Measurements from ENCODE around the gene GATM.
A peak's percentile ranks its signal among the peaks of the same experiment; 100 is the strongest.

GATM gene

DNA sequence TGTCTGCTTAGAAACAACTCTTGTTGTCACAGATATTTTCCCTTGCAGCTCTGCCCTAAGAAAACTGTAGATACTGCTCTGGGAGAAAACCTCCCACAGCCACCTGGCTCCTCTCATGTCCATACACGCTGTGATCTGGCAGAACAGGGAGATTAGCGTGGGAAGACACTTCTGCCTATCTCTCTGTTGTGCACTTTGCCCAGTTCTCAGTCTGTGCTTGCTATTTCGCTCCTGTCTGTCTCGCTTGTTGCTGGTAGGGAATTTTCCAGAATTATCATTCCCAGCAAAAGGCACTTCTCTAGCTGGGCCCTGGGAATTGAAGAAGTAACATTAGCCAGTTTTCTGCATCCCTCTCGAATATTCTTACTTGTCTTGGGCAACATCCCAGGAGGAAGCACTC, 8.1 kb upstream of the GATM start:
- no peak overlapping the region for H3K4me2 ChIP-seq (ENCODE audit: low read length)
- no peak overlapping the region for H3K4me3 ChIP-seq (ENCODE audit: low read length)
- H3K4me1 ChIP-seq (ENCODE audit: control insufficient read depth, insufficient read depth, low read length), result no peaks in the 10 kb centered on the region
- no peak overlapping the region for H3K9ac ChIP-seq (ENCODE audit: low read depth, low read length)
- H3K27me3 ChIP-seq (ENCODE audit: control insufficient read depth, insufficient read depth, low read length), result peaks cover 66% of the 10 kb centered on the region
- H3K9me3 ChIP-seq (replicated peaks; ENCODE audit: low read length), result no peaks in the 10 kb centered on the region
- H3K36me3 ChIP-seq (ENCODE audit: insufficient read depth, low read length), result no peaks in the 10 kb centered on the region

DNA sequence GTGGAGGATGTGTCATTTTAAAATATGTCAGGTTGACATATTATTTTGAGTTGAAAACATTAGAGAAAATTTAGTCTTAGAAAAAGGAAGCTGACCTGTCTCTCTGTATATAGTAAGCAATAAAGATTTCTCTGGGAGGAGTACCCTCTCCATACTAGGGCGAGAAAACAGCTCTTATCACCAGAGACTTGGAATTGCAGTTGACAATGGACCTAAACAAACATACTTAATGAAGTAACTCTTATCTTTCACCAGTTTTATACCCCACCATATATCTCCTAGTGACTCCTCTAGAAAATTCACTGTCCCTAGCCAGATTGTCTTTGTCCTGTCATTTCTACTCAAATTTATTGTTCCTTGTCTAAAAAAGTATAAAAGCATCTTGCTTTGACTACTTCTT, 7.2 kb upstream of the GATM start:
- Histone ChIP-seq H3K36me3 (ENCODE audit: insufficient read depth, low read length) (no peaks in the 10 kb centered on the region), H3K27me3 (ENCODE audit: control insufficient read depth, insufficient read depth, low read length) (peaks cover 68% of the 10 kb centered on the region)

DNA sequence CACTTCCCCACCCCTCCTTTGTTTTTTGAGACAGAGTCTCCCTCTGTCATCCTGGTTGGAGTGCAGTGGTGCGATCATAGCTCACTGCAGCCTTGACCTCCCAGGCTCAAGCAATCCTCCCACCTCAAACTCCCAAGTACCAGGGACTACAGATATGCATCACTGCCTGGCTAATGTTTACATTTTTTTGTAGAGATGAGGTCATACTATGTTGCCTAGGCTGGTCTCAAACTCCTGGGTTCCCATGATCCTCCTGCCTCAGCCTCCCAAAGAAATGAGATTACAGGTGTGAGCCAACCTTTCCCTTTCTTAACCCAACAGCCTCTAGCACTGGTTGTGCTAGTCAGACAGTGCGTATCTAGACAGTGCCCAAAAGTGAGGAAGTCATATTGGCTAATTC, 6.4 kb upstream of the GATM start:
- H3K4me1 ChIP-seq (ENCODE audit: control insufficient read depth, insufficient read depth, low read length), result no peaks in the 10 kb centered on the region

More for the DNA sequence above, 7.2 kb upstream of the GATM start:
- H3K9me3 ChIP-seq (replicated peaks; ENCODE audit: low read length), result no peaks in the 10 kb centered on the region
- no peaks in the 10 kb centered on the region for H3K4me1 ChIP-seq (ENCODE audit: control insufficient read depth, insufficient read depth, low read length)
- no peak overlapping the region for H3K4me2 ChIP-seq (ENCODE audit: low read length)
- H3K4me3 ChIP-seq (ENCODE audit: low read length), result no peak overlapping the region
- no peak overlapping the region for H3K9ac ChIP-seq (ENCODE audit: low read depth, low read length)

GRCh38 chr15:45378913-45379262, 544 bp upstream of the GATM start:
- Histone ChIP-seq H3K9me3 (replicated peaks; ENCODE audit: low read length) (no peaks in the 10 kb centered on the region), H3K9ac (ENCODE audit: low read depth, low read length) (no peak overlapping the region), H3K4me2 (ENCODE audit: low read length) (peak overlapping the region; percentile 90), H3K4me3 (ENCODE audit: low read length) (peak overlapping the region; percentile 69), H3K36me3 (ENCODE audit: insufficient read depth, low read length) (no peaks in the 10 kb centered on the region), H3K4me1 (ENCODE audit: control insufficient read depth, insufficient read depth, low read length) (peaks cover 12% of the 10 kb centered on the region), H3K27me3 (ENCODE audit: control insufficient read depth, insufficient read depth, low read length) (peaks cover 74% of the 10 kb centered on the region)

More for the DNA sequence above, 6.4 kb upstream of the GATM start:
- Histone ChIP-seq H3K4me2 (ENCODE audit: low read length) (no peak overlapping the region), H3K4me3 (ENCODE audit: low read length) (no peak overlapping the region), H3K9ac (ENCODE audit: low read depth, low read length) (no peak overlapping the region), H3K27me3 (ENCODE audit: control insufficient read depth, insufficient read depth, low read length) (peaks cover 73% of the 10 kb centered on the region), H3K36me3 (ENCODE audit: insufficient read depth, low read length) (no peaks in the 10 kb centered on the region), H3K9me3 (replicated peaks; ENCODE audit: low read length) (no peaks in the 10 kb centered on the region)

DNA sequence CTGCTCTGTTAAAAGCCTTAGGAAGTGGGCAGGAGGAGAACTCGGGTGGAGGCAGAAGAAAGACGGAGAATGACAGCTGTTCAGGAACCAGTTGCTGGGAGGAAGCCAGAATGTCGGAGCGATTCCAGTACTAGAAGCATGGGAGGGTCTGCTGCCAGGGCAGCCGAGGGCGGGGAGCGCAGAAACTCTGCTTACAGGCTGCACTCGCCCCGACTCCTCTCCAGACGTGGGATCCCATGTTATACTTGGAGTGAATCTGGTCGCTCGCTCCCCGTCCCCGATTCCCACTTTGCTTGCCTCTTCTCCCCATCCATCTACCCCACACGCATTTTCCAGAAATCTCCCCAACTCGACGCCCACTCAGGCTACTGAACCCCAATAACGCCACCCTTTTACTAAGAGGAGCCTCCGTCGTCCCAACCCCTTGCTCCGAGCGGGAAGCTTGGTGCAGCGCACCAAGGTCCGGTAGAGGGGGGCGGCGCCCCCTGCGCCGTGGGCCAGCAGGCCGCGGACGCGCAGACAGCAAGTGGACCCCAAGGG, 665 bp downstream of the GATM start:
- Histone ChIP-seq H3K4me1 (ENCODE audit: control insufficient read depth, insufficient read depth, low read length) (peaks cover 12% of the 10 kb centered on the region), H3K36me3 (ENCODE audit: insufficient read depth, low read length) (no peaks in the 10 kb centered on the region), H3K4me3 (ENCODE audit: low read length) (peak overlapping the region; percentile 69), H3K4me2 (ENCODE audit: low read length) (peak overlapping the region; percentile 90), H3K27me3 (ENCODE audit: control insufficient read depth, insufficient read depth, low read length) (peaks cover 72% of the 10 kb centered on the region), H3K9me3 (replicated peaks; ENCODE audit: low read length) (no peaks in the 10 kb centered on the region), H3K9ac (ENCODE audit: low read depth, low read length) (no peak overlapping the region)

DNA sequence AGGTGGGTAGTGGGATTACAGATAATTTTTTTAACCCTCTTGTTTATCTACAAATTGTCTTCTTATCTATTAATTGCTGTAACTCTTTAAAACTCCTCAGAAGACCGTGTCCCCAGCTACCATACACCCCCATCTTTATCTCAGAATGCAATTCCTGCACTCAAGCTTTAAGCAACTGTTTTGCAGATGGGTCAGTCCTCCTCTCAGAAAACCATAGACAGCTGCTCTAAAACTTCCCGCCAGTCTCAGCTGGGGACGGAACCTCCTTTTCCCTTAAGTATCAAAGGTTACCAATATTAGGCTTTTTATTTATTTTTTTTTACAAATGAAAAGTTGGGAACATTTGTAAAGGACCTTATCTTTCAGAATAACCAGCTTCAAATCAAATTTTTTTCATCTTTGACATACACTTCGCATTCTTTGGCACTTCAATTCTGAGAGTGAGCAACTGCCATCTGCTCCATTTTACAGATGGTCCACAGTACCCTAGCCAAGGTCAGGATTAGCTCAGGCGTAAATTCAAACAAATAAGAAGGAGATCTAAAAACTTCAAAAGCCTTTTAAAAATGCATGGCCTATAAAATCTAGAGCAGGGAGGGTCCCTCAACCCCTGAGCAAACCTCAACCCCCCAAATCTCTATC, 1.3 kb downstream of the GATM start:
- peaks cover 72% of the 10 kb centered on the region for H3K27me3 ChIP-seq (ENCODE audit: control insufficient read depth, insufficient read depth, low read length)
- peak overlapping the region; percentile 69 for H3K4me3 ChIP-seq (ENCODE audit: low read length)

GRCh38 chr15:45376300-45376928, 1.9 kb downstream of the GATM start:
- H3K36me3 ChIP-seq (ENCODE audit: insufficient read depth, low read length), result no peaks in the 10 kb centered on the region
- no peak overlapping the region for H3K9ac ChIP-seq (ENCODE audit: low read depth, low read length)
- H3K9me3 ChIP-seq (replicated peaks; ENCODE audit: low read length), result no peaks in the 10 kb centered on the region
- no peak overlapping the region for H3K4me2 ChIP-seq (ENCODE audit: low read length)
- no peak overlapping the region for H3K4me3 ChIP-seq (ENCODE audit: low read length)
- H3K4me1 ChIP-seq (ENCODE audit: control insufficient read depth, insufficient read depth, low read length), result peaks cover 12% of the 10 kb centered on the region
- H3K27me3 ChIP-seq (ENCODE audit: control insufficient read depth, insufficient read depth, low read length), result peaks cover 73% of the 10 kb centered on the region

More for the DNA sequence above, 1.3 kb downstream of the GATM start:
- Histone ChIP-seq H3K36me3 (ENCODE audit: insufficient read depth, low read length) (no peaks in the 10 kb centered on the region), H3K9me3 (replicated peaks; ENCODE audit: low read length) (no peaks in the 10 kb centered on the region), H3K4me2 (ENCODE audit: low read length) (peak overlapping the region; percentile 90), H3K4me1 (ENCODE audit: control insufficient read depth, insufficient read depth, low read length) (peaks cover 12% of the 10 kb centered on the region), H3K9ac (ENCODE audit: low read depth, low read length) (no peak overlapping the region)

DNA sequence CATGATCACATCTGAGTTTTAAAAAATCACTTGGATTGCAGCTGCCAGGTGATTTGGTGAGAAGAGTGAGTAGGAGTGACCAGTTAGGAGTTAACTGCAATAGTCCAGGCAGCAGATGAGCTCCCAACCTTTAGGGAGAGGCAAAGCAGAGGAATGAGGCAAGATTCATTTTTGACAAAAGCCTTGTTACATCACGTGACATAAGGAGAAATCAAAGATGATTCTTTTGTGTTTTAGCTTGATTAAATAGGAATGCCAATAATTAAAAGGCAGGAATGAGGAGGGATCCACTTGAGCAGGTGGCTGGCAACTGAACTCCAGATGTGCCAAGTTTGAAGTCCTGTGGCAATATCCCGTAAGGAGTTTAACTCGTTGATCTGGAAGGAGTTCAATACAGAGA, 2.5 kb downstream of the GATM start:
- Histone ChIP-seq H3K4me1 (ENCODE audit: control insufficient read depth, insufficient read depth, low read length) (peaks cover 12% of the 10 kb centered on the region), H3K36me3 (ENCODE audit: insufficient read depth, low read length) (no peaks in the 10 kb centered on the region), H3K9me3 (replicated peaks; ENCODE audit: low read length) (no peaks in the 10 kb centered on the region), H3K4me2 (ENCODE audit: low read length) (no peak overlapping the region), H3K9ac (ENCODE audit: low read depth, low read length) (no peak overlapping the region), H3K27me3 (ENCODE audit: control insufficient read depth, insufficient read depth, low read length) (peaks cover 69% of the 10 kb centered on the region), H3K4me3 (ENCODE audit: low read length) (no peak overlapping the region)

DNA sequence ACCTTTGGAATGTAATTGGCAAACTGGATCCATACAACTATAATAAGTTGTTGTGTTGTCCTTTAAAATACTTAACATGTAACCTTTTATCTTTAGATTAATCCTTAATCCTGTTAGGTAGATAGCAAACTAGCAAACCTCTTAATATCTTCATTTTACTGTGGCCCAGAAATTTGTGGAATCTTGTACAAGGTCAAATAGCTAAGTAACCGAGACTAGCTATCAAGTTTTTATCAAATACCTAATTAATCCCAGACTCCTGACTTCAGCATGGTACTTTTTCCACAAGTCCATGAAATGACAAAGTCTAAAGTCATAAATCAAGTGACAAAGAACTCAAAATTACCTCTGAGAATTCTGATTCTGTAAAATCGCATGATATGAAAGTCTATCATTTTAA, 4.4 kb downstream of the GATM start:
- Histone ChIP-seq H3K9me3 (replicated peaks; ENCODE audit: low read length) (no peaks in the 10 kb centered on the region), H3K27me3 (ENCODE audit: control insufficient read depth, insufficient read depth, low read length) (peaks cover 55% of the 10 kb centered on the region), H3K4me3 (ENCODE audit: low read length) (no peak overlapping the region), H3K36me3 (ENCODE audit: insufficient read depth, low read length) (no peaks in the 10 kb centered on the region), H3K4me1 (ENCODE audit: control insufficient read depth, insufficient read depth, low read length) (peaks cover 12% of the 10 kb centered on the region), H3K4me2 (ENCODE audit: low read length) (no peak overlapping the region), H3K9ac (ENCODE audit: low read depth, low read length) (no peak overlapping the region)

DNA sequence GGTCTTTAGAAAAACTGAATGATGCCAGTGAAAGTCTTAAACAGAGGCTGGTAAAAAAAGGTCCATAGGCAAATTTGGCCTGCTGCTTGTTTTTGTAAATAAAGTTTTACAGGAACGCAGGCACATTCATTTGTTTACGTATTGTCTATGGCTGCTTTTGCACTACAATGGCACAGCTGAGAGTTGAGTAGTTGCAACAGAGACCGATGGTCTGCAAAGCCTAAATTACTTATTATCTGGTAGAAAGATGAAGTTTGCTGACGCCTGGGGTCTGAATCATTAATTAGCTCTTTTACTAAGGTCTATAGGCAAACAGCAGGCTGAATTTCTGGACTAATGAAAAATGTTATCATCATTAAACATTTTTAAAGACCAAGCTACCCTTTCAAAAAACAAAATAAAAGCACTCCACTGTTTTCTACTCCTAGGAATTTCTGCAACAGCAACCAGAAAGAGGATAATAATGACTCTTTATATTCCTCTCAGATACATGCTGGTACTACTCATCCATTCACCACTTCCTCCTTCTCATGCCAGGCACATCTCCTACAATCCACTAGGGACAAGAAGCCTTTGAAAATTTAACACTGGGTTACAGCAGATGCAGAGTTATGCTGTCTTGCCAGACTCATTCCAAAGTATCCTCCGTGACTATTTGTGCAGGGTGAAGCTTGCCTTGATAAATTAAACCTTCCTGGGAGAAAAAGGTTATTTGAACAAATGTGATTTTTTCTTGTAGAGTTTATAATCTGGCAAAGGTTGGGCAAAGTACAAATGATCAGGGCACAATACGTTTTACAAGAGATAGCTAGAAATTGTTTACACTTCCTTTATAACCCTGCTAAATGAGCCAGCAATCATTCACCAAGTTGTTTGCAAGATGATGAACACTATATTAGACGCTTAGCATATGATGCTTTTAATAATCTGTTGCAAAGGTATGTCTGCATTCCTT, 6.0 kb downstream of the GATM start:
- Histone ChIP-seq H3K4me2 (ENCODE audit: low read length) (no peak overlapping the region), H3K9me3 (replicated peaks; ENCODE audit: low read length) (no peaks in the 10 kb centered on the region), H3K4me1 (ENCODE audit: control insufficient read depth, insufficient read depth, low read length) (no peaks in the 10 kb centered on the region), H3K4me3 (ENCODE audit: low read length) (no peak overlapping the region), H3K27me3 (ENCODE audit: control insufficient read depth, insufficient read depth, low read length) (peaks cover 39% of the 10 kb centered on the region), H3K36me3 (ENCODE audit: insufficient read depth, low read length) (no peaks in the 10 kb centered on the region), H3K9ac (ENCODE audit: low read depth, low read length) (no peak overlapping the region)

GRCh38 chr15:45371546-45371945, 6.8 kb downstream of the GATM start:
- Histone ChIP-seq H3K4me1 (ENCODE audit: control insufficient read depth, insufficient read depth, low read length) (no peaks in the 10 kb centered on the region), H3K4me3 (ENCODE audit: low read length) (no peak overlapping the region), H3K27me3 (ENCODE audit: control insufficient read depth, insufficient read depth, low read length) (peaks cover 31% of the 10 kb centered on the region), H3K9ac (ENCODE audit: low read depth, low read length) (no peak overlapping the region), H3K4me2 (ENCODE audit: low read length) (no peak overlapping the region), H3K36me3 (ENCODE audit: insufficient read depth, low read length) (no peaks in the 10 kb centered on the region), H3K9me3 (replicated peaks; ENCODE audit: low read length) (no peaks in the 10 kb centered on the region)

Measured in skeletal muscle satellite cell (primary cell).